ENCODE measurements around the gene LTBP1. TPM values are rescaled to one million over a fixed set of nuclear protein-coding genes. Genes with fewer than 3 reads are reported as not detected.

The LTBP1 gene
- total and polyA plus RNA-seq, 9 donors = 13.5 to 117 (median 41.8) TPM

GRCh38 chr2:33205693-33206434, 259.1 kb downstream of the LTBP1 start:
- WGBS, 3 donors = 81 to 89% (median 88%) methylated on average over 1 of the region's 1 CpG
- no peaks in the 10 kb centered on the region for H3K27me3 ChIP-seq
- no peak overlapping the region for H3K27ac ChIP-seq
- no peak for DNase-seq
- intact Hi-C loops (cut with DNase I) = no loop called here
- H3K4me1 ChIP-seq (ENCODE audit: insufficient read depth) = peaks cover 7% of the 10 kb centered on the region
- H3K9me3 ChIP-seq = no peaks in the 10 kb centered on the region
- no peak overlapping the region for H3K4me3 ChIP-seq
- no peaks in the 10 kb centered on the region for H3K36me3 ChIP-seq
- TF ChIP-seq, protein P1, sequence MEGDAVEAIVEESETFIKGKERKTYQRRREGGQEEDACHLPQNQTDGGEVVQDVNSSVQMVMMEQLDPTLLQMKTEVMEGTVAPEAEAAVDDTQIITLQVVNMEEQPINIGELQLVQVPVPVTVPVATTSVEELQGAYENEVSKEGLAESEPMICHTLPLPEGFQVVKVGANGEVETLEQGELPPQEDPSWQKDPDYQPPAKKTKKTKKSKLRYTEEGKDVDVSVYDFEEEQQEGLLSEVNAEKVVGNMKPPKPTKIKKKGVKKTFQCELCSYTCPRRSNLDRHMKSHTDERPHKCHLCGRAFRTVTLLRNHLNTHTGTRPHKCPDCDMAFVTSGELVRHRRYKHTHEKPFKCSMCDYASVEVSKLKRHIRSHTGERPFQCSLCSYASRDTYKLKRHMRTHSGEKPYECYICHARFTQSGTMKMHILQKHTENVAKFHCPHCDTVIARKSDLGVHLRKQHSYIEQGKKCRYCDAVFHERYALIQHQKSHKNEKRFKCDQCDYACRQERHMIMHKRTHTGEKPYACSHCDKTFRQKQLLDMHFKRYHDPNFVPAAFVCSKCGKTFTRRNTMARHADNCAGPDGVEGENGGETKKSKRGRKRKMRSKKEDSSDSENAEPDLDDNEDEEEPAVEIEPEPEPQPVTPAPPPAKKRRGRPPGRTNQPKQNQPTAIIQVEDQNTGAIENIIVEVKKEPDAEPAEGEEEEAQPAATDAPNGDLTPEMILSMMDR (IDR thresholded peaks at IDR 0.05) = no peak
- TF ChIP-seq POLR2A (IDR thresholded peaks at IDR 0.05) (no peak), EP300 (IDR thresholded peaks at IDR 0.05) (no peak)

GRCh38 chr2:33207151-33207740, 260.5 kb downstream of the LTBP1 start:
- Histone ChIP-seq H3K4me3 (no peak overlapping the region), H3K27me3 (no peaks in the 10 kb centered on the region), H3K4me1 (ENCODE audit: insufficient read depth) (peaks cover 11% of the 10 kb centered on the region), H3K27ac (peak overlapping the region in 1 of 2 donors; percentile 39), H3K36me3 (no peaks in the 10 kb centered on the region), H3K9me3 (no peaks in the 10 kb centered on the region)
- no peak for DNase-seq
- intact Hi-C loops (cut with DNase I) = no loop called here
- WGBS, 3 donors = 21 to 27% (median 22%) methylated on average over 4 of the region's 4 CpGs
- TF ChIP-seq EP300 (IDR thresholded peaks at IDR 0.05) (no peak), POLR2A (IDR thresholded peaks at IDR 0.05) (no peak)

DNA sequence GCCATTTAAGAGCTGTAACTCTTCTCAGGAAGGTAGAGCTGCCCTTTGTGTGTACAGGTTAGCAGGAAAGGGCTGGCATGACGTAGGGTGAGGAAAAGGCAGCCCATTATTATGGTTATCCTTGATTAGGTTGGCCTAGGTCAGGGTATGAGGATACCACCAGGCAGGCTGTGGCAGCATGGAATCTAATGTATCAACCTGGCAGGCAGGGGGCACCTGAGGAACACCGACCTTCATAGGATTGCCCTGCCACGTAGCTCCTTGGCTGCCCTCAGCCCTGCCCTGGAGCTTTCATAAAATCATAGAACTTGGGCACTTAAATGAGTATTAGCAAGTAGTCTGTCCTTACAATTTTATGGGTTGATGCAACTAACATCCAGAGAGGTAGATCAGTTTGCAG, 261.6 kb downstream of the LTBP1 start:
- intact Hi-C loops (cut with DNase I) = no loop called here
- no peaks in the 10 kb centered on the region for H3K27me3 ChIP-seq
- peaks cover 12% of the 10 kb centered on the region for H3K4me1 ChIP-seq (ENCODE audit: insufficient read depth)
- H3K27ac ChIP-seq = no peak overlapping the region
- TF ChIP-seq EP300 (IDR thresholded peaks at IDR 0.05) (no peak), POLR2A (IDR thresholded peaks at IDR 0.05) (no peak)
- TF ChIP-seq, protein P1 (IDR thresholded peaks at IDR 0.05) = no peak
- H3K4me3 ChIP-seq = no peak overlapping the region
- 87 to 98% (median 97%) methylated on average over 3 of the region's 3 CpGs for WGBS, 3 donors
- H3K9me3 ChIP-seq = no peaks in the 10 kb centered on the region
- no peaks in the 10 kb centered on the region for H3K36me3 ChIP-seq
- no peak for DNase-seq

GRCh38 chr2:33209976-33210375, 263.2 kb downstream of the LTBP1 start:
- WGBS, 3 donors = 2 to 5% (median 4%) methylated on average over 1 of the region's 1 CpG
- TF ChIP-seq EP300 (IDR thresholded peaks at IDR 0.05) (no peak), POLR2A (IDR thresholded peaks at IDR 0.05) (no peak)
- TF ChIP-seq, protein P1 (IDR thresholded peaks at IDR 0.05) = no peak
- intact Hi-C loops (cut with DNase I) = loop anchor here in 1 of 4 donors (10.0 kb wide), 1 partner anchor 75 kb away; no protein-coding TSS in a partner anchor
- Histone ChIP-seq H3K27me3 (no peaks in the 10 kb centered on the region), H3K36me3 (no peaks in the 10 kb centered on the region), H3K4me3 (no peak overlapping the region), H3K27ac (no peak overlapping the region), H3K4me1 (ENCODE audit: insufficient read depth) (peaks cover 14% of the 10 kb centered on the region), H3K9me3 (no peaks in the 10 kb centered on the region)
- no peak for DNase-seq

GRCh38 chr2:33210626-33211025, 263.9 kb downstream of the LTBP1 start:
- no peaks in the 10 kb centered on the region for H3K9me3 ChIP-seq
- H3K36me3 ChIP-seq = no peaks in the 10 kb centered on the region
- no peaks in the 10 kb centered on the region for H3K27me3 ChIP-seq
- intact Hi-C loops (cut with DNase I) = loop anchor here in 1 of 4 donors (10.0 kb wide), 1 partner anchor 76 kb away; no protein-coding TSS in a partner anchor
- WGBS, 3 donors = 5 to 6% (median 5%) methylated on average over 3 of the region's 3 CpGs
- TF ChIP-seq EP300 (IDR thresholded peaks at IDR 0.05) = no peak
- TF ChIP-seq, protein P1 (IDR thresholded peaks at IDR 0.05) = no peak
- TF ChIP-seq POLR2A (IDR thresholded peaks at IDR 0.05) = no peak
- H3K27ac ChIP-seq = no peak overlapping the region
- no peak overlapping the region for H3K4me3 ChIP-seq
- H3K4me1 ChIP-seq (ENCODE audit: insufficient read depth) = peaks cover 14% of the 10 kb centered on the region
- peak in 3 of 5 donors; percentile 27 to 61 (median 56) for DNase-seq

Measured in ovary (tissue), 9 donors.